HEK293 (cell line): ENCODE data around the gene FAM193A.

Source experiments
- ATF2 ChIP-seq: fragments of 450-650 bp; formaldehyde crosslinking; IDR thresholded peaks from 2 replicates; pipeline ENCODE4 v1.5.1; 2016; ENCODE audit warnings: missing biosample characterization, missing genetic modification characterization, low read depth
- GLIS2 ChIP-seq: fragments of 450-650 bp; formaldehyde crosslinking; IDR thresholded peaks from 2 replicates; pipeline ENCODE4 v1.5.1; 2016; ENCODE audit warnings: missing biosample characterization, missing genetic modification characterization
- HOXC10 ChIP-seq: sonication (generic); formaldehyde crosslinking; IDR thresholded peaks from 2 replicates; pipeline ENCODE4 v1.8.1; 2023; ENCODE audit warnings: mild to moderate bottlenecking, missing genetic modification reagents
- KLF10 ChIP-seq: fragments of 450-650 bp; IDR thresholded peaks from 2 replicates; pipeline ENCODE4 v1.5.1; 2018; ENCODE audit warnings: missing biosample characterization, mild to moderate bottlenecking, missing genetic modification characterization
- ZBTB7A ChIP-seq: fragments of 450-650 bp; formaldehyde crosslinking; IDR thresholded peaks from 2 replicates; pipeline ENCODE4 v1.5.1; 2016; ENCODE audit warnings: low read depth, missing biosample characterization, missing genetic modification characterization
- ZNF155 ChIP-seq: fragments of 450-650 bp; formaldehyde crosslinking; IDR thresholded peaks from 2 replicates; pipeline ENCODE4 v1.5.1; 2016; ENCODE audit warnings: missing biosample characterization, missing genetic modification characterization
- ZNF610 ChIP-seq: fragments of 450-650 bp; formaldehyde crosslinking; IDR thresholded peaks from 2 replicates; pipeline ENCODE4 v1.5.1; 2016; ENCODE audit warnings: missing biosample characterization, missing genetic modification characterization, borderline replicate concordance
- ZNF768 ChIP-seq: fragments of 450-650 bp; formaldehyde crosslinking; IDR thresholded peaks from 2 replicates; pipeline ENCODE4 v1.5.1; 2018; ENCODE audit warnings: missing biosample characterization, mild to moderate bottlenecking, missing genetic modification characterization
- ZSCAN18 ChIP-seq: fragments of 450-650 bp; formaldehyde crosslinking; IDR thresholded peaks from 2 replicates; pipeline ENCODE4 v1.5.1; 2016; ENCODE audit warnings: missing biosample characterization, missing genetic modification characterization
- TF ChIP-seq, protein P1 (sequence below): fragments of 450-650 bp; formaldehyde crosslinking; IDR thresholded peaks from 2 replicates; pipeline ENCODE4 v1.5.1; 2016; ENCODE audit warnings: missing biosample characterization, missing genetic modification characterization
- TF ChIP-seq, protein P2 (sequence below): fragments of 450-650 bp; formaldehyde crosslinking; IDR thresholded peaks from 2 replicates; pipeline ENCODE4 v1.5.1; 2016; ENCODE audit warnings: missing biosample characterization, missing genetic modification characterization

- TF ChIP-seq GLIS2 (tag by site-specific recombination) (no peak), ZBTB7A (no peak), ZNF610 (no peak), HOXC10 (CRISPR knock-in tag) (no peak), ATF2 (tag by site-specific recombination) (no peak), ZNF155 (tag by site-specific recombination) (no peak), ZNF768 (tag by site-specific recombination) (no peak), KLF10 (tag by site-specific recombination) (no peak), ZSCAN18 (tag by site-specific recombination) (no peak)
- TF ChIP-seq, protein P1, sequence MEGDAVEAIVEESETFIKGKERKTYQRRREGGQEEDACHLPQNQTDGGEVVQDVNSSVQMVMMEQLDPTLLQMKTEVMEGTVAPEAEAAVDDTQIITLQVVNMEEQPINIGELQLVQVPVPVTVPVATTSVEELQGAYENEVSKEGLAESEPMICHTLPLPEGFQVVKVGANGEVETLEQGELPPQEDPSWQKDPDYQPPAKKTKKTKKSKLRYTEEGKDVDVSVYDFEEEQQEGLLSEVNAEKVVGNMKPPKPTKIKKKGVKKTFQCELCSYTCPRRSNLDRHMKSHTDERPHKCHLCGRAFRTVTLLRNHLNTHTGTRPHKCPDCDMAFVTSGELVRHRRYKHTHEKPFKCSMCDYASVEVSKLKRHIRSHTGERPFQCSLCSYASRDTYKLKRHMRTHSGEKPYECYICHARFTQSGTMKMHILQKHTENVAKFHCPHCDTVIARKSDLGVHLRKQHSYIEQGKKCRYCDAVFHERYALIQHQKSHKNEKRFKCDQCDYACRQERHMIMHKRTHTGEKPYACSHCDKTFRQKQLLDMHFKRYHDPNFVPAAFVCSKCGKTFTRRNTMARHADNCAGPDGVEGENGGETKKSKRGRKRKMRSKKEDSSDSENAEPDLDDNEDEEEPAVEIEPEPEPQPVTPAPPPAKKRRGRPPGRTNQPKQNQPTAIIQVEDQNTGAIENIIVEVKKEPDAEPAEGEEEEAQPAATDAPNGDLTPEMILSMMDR (tag by site-specific recombination): no peak
- TF ChIP-seq, protein P2, sequence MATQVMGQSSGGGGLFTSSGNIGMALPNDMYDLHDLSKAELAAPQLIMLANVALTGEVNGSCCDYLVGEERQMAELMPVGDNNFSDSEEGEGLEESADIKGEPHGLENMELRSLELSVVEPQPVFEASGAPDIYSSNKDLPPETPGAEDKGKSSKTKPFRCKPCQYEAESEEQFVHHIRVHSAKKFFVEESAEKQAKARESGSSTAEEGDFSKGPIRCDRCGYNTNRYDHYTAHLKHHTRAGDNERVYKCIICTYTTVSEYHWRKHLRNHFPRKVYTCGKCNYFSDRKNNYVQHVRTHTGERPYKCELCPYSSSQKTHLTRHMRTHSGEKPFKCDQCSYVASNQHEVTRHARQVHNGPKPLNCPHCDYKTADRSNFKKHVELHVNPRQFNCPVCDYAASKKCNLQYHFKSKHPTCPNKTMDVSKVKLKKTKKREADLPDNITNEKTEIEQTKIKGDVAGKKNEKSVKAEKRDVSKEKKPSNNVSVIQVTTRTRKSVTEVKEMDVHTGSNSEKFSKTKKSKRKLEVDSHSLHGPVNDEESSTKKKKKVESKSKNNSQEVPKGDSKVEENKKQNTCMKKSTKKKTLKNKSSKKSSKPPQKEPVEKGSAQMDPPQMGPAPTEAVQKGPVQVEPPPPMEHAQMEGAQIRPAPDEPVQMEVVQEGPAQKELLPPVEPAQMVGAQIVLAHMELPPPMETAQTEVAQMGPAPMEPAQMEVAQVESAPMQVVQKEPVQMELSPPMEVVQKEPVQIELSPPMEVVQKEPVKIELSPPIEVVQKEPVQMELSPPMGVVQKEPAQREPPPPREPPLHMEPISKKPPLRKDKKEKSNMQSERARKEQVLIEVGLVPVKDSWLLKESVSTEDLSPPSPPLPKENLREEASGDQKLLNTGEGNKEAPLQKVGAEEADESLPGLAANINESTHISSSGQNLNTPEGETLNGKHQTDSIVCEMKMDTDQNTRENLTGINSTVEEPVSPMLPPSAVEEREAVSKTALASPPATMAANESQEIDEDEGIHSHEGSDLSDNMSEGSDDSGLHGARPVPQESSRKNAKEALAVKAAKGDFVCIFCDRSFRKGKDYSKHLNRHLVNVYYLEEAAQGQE (tag by site-specific recombination): no peak
Observed at GRCh38 chr4:2716236-2716635, 179.8 kb downstream of the FAM193A start.
